Measurements from ENCODE around the gene TRPV3. TPM values are rescaled to one million over a fixed set of nuclear protein-coding genes. Genes with fewer than 3 reads are reported as not detected.

The TRPV3 gene
- total and polyA plus RNA-seq, 9 of the 15 experiments (the other 6 are each of a cell fraction or from before 2014, with no cell fraction given): 0.03 to 0.42 (median 0.11) TPM; not detected in 1

GRCh38 chr17:3556239-3556915 lies 1.2 kb downstream of the TRPV3 start:
- Histone ChIP-seq H3K4me2 (ENCODE audit: insufficient read depth, low read length) (no peak overlapping the region), H3K36me3 (ENCODE audit: control insufficient read depth, insufficient read depth, low read length) (no peaks in the 10 kb centered on the region), H3K4me1 (replicated peaks in 1 of 2; ENCODE audit: control insufficient read depth in 2 of 2, insufficient read depth in 2 of 2, low read length in 2 of 2) (peaks cover 11 to 19% of the 10 kb centered on the region in 2 experiments), H3K4me3 (no peak overlapping the region), H3K79me2 (ENCODE audit: control insufficient read depth, insufficient read depth, low read length) (no peaks in the 10 kb centered on the region), H3K9ac (ENCODE audit: insufficient read depth in 1 of 2, low read depth in 2 of 2, low read length in 2 of 2) (no peak overlapping the region; a peak in 1 of 4 replicates), H2AFZ (ENCODE audit: low read depth, low read length) (no peak overlapping the region), H4K20me1 (replicated peaks; ENCODE audit: control insufficient read depth, insufficient read depth, low read length) (no peaks in the 10 kb centered on the region; the same call in 1 of the 2 replicates), H3K9me1 (ENCODE audit: control insufficient read depth, insufficient read depth, low read length) (no peaks in the 10 kb centered on the region), H3K27ac (ENCODE audit: extremely low read depth, low read depth, low read length) (no peak overlapping the region), H3K27me3 (ENCODE audit: control insufficient read depth in 2 of 2, insufficient read depth in 2 of 2, low read length in 2 of 2) (peaks cover 0 to 28% of the 10 kb centered on the region in 2 experiments; a peak in 2 of 5 replicates), H3K9me3 (replicated peaks; ENCODE audit: control insufficient read depth, insufficient read depth, low read depth, low read length) (no peaks in the 10 kb centered on the region)
- intact Hi-C loops (cut with micrococcal nuclease) (no loop called here), in situ Hi-C loops (cut with MboI) (no loop called here)
- CTCF ChIA-PET (ENCODE audit: low intra/inter-chr PET ratio): no interaction called here
- ATAC-seq: no peak
- no TSS peak for BruUV-seq (replicated peaks)
- 34% methylated on average over 16 of the region's 19 CpGs for WGBS (ENCODE audit: insufficient coverage, low coverage, missing lambda C conversion rate)
- no peak for DNase-seq (ENCODE audit: extremely low read depth in 1 of 4, low spot score in 3 of 4)
- TF ChIP-seq ZNF76 (CRISPR knock-in tag; IDR thresholded peaks at IDR 0.05; ENCODE audit: borderline replicate concordance): no peak
- no peak for TF ChIP-seq FOXA1 (IDR thresholded peaks at IDR 0.05; ENCODE audit: borderline replicate concordance)
- no peak for TF ChIP-seq MCM7 (IDR thresholded peaks at IDR 0.05)
- no peak for TF ChIP-seq E2F1 (CRISPR knock-in tag; IDR thresholded peaks at IDR 0.05)
- TF ChIP-seq SFPQ (IDR thresholded peaks at IDR 0.05; ENCODE audit: low read depth, low read length): no peak
- no peak for TF ChIP-seq ZBTB17 (CRISPR knock-in tag; IDR thresholded peaks at IDR 0.05)
- TF ChIP-seq HCFC1 (IDR thresholded peaks at IDR 0.05; ENCODE audit: low read depth, low read length): no peak
- TF ChIP-seq ZBTB9 (CRISPR knock-in tag; IDR thresholded peaks at IDR 0.05): no peak
- TF ChIP-seq HDAC8 (tag; IDR thresholded peaks at IDR 0.05): no peak
- no peak for FAIRE-seq
- POLR2A ChIA-PET: no interaction called here
